ENCODE data around the gene ZBTB26. TPM values are rescaled to one million over a fixed set of nuclear protein-coding genes. Genes with fewer than 3 reads are reported as not detected.
A peak's percentile ranks its signal among the peaks of the same experiment; 100 is the strongest.

The ZBTB26 gene
- total and polyA plus RNA-seq, 10 of the 15 experiments (the other 5 are each of a cell fraction or from before 2014, with no cell fraction given), result 1.8 to 19.5 (median 4.5) TPM

- TF ChIP-seq EZH2 (IDR thresholded peaks at IDR 0.05; ENCODE audit: borderline replicate concordance, control insufficient read depth, low read depth, low read length) (no peak), SIX5 (IDR thresholded peaks at IDR 0.05; ENCODE audit: low read depth, low read length, severe bottlenecking) (no peak), WRNIP1 (IDR thresholded peaks at IDR 0.05; ENCODE audit: borderline replicate concordance, low read depth, low read length) (no peak), JUNB (IDR thresholded peaks at IDR 0.05) (no peak), LARP7 (IDR thresholded peaks at IDR 0.05) (no peak), STAT1 (conservative IDR thresholded peaks at IDR 0.05) (no peak), ATF3 (IDR thresholded peaks at IDR 0.05; ENCODE audit: borderline replicate concordance, extremely low read depth, low read depth, low read length) (no peak), IRF4 (IDR thresholded peaks at IDR 0.05; ENCODE audit: low read depth, low read length) (no peak), BHLHE40 (IDR thresholded peaks at IDR 0.05; ENCODE audit: borderline replicate concordance in 1 of 2, low read depth in 2 of 2, low read length in 1 of 2) (no peak), SRF (IDR thresholded peaks at IDR 0.05; ENCODE audit: low read depth in 2 of 2, low read length in 2 of 2) (no peak; a peak in 1 of 4 replicates), EGR1 (IDR thresholded peaks at IDR 0.05; ENCODE audit: borderline replicate concordance in 1 of 2, low read depth in 2 of 2, low read length in 2 of 2) (no peak), REST (IDR thresholded peaks at IDR 0.05; ENCODE audit: low read depth, low read length) (no peak), MEF2B (IDR thresholded peaks at IDR 0.05; ENCODE audit: partially characterized antibody, poor library complexity, severe bottlenecking) (peak; percentile 11), TCF7 (IDR thresholded peaks at IDR 0.05; ENCODE audit: borderline replicate concordance) (no peak), IKZF2 (IDR thresholded peaks at IDR 0.05) (no peak), SPI1 (IDR thresholded peaks at IDR 0.05; ENCODE audit: borderline replicate concordance, insufficient read depth, low read depth, low read length) (peak; percentile 84; the same call in 1 of the 2 replicates), EED (IDR thresholded peaks at IDR 0.05; ENCODE audit: low read depth) (no peak), SMAD1 (IDR thresholded peaks at IDR 0.05; ENCODE audit: low read depth, partially characterized antibody) (no peak)
- TF ChIP-seq, protein P1, sequence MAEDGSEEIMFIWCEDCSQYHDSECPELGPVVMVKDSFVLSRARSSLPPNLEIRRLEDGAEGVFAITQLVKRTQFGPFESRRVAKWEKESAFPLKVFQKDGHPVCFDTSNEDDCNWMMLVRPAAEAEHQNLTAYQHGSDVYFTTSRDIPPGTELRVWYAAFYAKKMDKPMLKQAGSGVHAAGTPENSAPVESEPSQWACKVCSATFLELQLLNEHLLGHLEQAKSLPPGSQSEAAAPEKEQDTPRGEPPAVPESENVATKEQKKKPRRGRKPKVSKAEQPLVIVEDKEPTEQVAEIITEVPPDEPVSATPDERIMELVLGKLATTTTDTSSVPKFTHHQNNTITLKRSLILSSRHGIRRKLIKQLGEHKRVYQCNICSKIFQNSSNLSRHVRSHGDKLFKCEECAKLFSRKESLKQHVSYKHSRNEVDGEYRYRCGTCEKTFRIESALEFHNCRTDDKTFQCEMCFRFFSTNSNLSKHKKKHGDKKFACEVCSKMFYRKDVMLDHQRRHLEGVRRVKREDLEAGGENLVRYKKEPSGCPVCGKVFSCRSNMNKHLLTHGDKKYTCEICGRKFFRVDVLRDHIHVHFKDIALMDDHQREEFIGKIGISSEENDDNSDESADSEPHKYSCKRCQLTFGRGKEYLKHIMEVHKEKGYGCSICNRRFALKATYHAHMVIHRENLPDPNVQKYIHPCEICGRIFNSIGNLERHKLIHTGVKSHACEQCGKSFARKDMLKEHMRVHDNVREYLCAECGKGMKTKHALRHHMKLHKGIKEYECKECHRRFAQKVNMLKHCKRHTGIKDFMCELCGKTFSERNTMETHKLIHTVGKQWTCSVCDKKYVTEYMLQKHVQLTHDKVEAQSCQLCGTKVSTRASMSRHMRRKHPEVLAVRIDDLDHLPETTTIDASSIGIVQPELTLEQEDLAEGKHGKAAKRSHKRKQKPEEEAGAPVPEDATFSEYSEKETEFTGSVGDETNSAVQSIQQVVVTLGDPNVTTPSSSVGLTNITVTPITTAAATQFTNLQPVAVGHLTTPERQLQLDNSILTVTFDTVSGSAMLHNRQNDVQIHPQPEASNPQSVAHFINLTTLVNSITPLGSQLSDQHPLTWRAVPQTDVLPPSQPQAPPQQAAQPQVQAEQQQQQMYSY (CRISPR knock-in tag; IDR thresholded peaks at IDR 0.05), result no peak
- TF ChIP-seq, protein P2, sequence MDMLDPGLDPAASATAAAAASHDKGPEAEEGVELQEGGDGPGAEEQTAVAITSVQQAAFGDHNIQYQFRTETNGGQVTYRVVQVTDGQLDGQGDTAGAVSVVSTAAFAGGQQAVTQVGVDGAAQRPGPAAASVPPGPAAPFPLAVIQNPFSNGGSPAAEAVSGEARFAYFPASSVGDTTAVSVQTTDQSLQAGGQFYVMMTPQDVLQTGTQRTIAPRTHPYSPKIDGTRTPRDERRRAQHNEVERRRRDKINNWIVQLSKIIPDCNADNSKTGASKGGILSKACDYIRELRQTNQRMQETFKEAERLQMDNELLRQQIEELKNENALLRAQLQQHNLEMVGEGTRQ (IDR thresholded peaks at IDR 0.05; ENCODE audit: borderline replicate concordance, low read depth, low read length), result no peak
- TF ChIP-seq, protein P3, sequence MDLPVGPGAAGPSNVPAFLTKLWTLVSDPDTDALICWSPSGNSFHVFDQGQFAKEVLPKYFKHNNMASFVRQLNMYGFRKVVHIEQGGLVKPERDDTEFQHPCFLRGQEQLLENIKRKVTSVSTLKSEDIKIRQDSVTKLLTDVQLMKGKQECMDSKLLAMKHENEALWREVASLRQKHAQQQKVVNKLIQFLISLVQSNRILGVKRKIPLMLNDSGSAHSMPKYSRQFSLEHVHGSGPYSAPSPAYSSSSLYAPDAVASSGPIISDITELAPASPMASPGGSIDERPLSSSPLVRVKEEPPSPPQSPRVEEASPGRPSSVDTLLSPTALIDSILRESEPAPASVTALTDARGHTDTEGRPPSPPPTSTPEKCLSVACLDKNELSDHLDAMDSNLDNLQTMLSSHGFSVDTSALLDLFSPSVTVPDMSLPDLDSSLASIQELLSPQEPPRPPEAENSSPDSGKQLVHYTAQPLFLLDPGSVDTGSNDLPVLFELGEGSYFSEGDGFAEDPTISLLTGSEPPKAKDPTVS (IDR thresholded peaks at IDR 0.05; ENCODE audit: low read depth, low read length), result no peak
These were observed 18.7 kb downstream of the ZBTB26 start (continued) for GRCh38 chr9:122912671-122912963.
